HEK293T (cell line): ENCODE measurements around the gene ITGB7.

ENCODE experiments used
- ARNT ChIP-seq: fragments of 450-650 bp; IDR thresholded peaks from 2 replicates; pipeline ENCODE4 v1.6.1; 2017; ENCODE audit warnings: mild to moderate bottlenecking
- CTBP1 ChIP-seq: fragments of 450-650 bp; IDR thresholded peaks from 2 replicates; pipeline ENCODE4 v1.6.1; 2016; ENCODE audit warnings: borderline replicate concordance
- ELF4 ChIP-seq: fragments of 450-650 bp; IDR thresholded peaks from 2 replicates; pipeline ENCODE4 v1.6.1; 2017; ENCODE audit warnings: antibody characterized with exemption
- FOXA1 ChIP-seq: fragments of 450-650 bp; IDR thresholded peaks from 2 replicates; pipeline ENCODE4 v1.6.1; 2016; ENCODE audit warnings: mild to moderate bottlenecking
- FOXM1 ChIP-seq: fragments of 450-650 bp; IDR thresholded peaks from 2 replicates; pipeline ENCODE4 v1.6.1; 2017; ENCODE audit warnings: mild to moderate bottlenecking, borderline replicate concordance
- HDGF ChIP-seq: fragments of 450-650 bp; IDR thresholded peaks from 2 replicates; pipeline ENCODE4 v1.6.1; 2017; ENCODE audit warnings: antibody characterized with exemption, borderline replicate concordance
- L3MBTL2 ChIP-seq: fragments of 450-650 bp; conservative IDR thresholded peaks from 2 replicates; pipeline ENCODE4 v1.6.1; 2016; ENCODE audit warnings: mild to moderate bottlenecking
- SP1 ChIP-seq: fragments of 450-650 bp; IDR thresholded peaks from 2 replicates; pipeline ENCODE4 v1.6.1; 2017
- TARDBP ChIP-seq: fragments of 450-650 bp; IDR thresholded peaks from 2 replicates; pipeline ENCODE4 v1.6.1; 2016
- TF ChIP-seq, protein P1 (sequence below): fragments of 450-650 bp; IDR thresholded peaks from 2 replicates; pipeline ENCODE4 v1.6.1; 2016

DNA sequence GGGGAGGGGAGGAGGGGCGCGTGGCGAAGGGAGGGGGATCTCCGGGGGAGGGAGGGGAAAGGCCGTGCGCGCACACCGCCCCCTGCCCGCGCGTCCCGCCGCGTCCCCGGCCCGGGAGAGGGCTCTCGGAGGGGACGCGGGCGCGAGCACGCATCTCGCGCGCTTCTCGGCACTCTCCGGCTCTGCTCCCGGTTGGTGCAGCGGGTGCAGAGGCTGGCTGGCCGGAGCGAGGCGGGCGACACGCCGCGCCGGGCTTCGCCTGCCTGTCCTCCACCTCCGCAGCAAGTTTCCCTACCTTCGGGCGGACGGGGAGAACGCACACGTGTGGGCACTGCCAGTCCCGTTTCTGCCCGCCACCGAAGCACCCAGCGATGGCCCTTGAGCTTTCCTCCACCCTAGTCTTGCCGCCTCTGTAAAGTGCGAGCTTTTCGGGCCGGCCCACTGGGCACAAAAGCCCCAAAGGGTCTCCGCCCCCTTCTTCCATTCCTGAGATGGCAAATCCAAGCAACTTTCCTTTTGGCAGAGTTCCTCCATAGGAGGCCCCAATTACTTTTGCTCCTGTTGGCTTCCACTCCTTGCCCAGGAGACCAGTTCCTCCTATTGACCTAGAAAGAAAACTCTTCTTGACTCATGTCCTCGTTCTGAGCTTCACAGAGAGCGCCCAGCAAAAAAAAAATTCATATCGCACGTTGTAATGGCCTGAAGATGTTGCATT is 26.0 kb downstream of the ITGB7 start:
- TF ChIP-seq FOXA1 (no peak), FOXM1 (no peak), SP1 (no peak), TARDBP (no peak), CTBP1 (no peak), ELF4 (no peak), L3MBTL2 (peak; percentile 60; the same call in 1 of the 2 replicates), ARNT (no peak), HDGF (no peak)
- TF ChIP-seq, protein P1, sequence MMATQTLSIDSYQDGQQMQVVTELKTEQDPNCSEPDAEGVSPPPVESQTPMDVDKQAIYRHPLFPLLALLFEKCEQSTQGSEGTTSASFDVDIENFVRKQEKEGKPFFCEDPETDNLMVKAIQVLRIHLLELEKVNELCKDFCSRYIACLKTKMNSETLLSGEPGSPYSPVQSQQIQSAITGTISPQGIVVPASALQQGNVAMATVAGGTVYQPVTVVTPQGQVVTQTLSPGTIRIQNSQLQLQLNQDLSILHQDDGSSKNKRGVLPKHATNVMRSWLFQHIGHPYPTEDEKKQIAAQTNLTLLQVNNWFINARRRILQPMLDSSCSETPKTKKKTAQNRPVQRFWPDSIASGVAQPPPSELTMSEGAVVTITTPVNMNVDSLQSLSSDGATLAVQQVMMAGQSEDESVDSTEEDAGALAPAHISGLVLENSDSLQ: no peak
